Activated CD4-positive, alpha-beta T cell treated with anti-CD3 and anti-CD28 coated beads, Interleukin-2, Interleukin-4, amounts not matched to agents 100 ng/mL and 50 ng/mL, durations not matched to agents 16 hours and 8 hours (primary cell): ENCODE results near the gene ABHD12.
A peak's percentile ranks its signal among the peaks of the same experiment; 100 is the strongest.
"Not testable (repeated sequence)": the region's sequence is repeated elsewhere in the genome, so short reads cannot be mapped to it uniquely, and the experiment has no call there.

Experiments
- DNase-seq: peaks from one replicate; pipeline ENCODE4 v3.0.0-alpha.2; 2020; ENCODE audit warnings: low spot score

The ABHD12 gene

GRCh38 chr20:25390538-25391528 lies at the start of gene ABHD12:
TSS of gene ABHD12 (minus strand) at chr20:25390835. CDS start at chr20:25390703, 132 bp downstream.
- peak; percentile 96 for DNase-seq

- DNase-seq = no peak
These were observed 48.7 kb upstream of the ABHD12 start for GRCh38 chr20:25439328-25439727.

- DNase-seq = no peak
These were observed 46.5 kb upstream of the ABHD12 start for GRCh38 chr20:25437153-25437581.

- DNase-seq = no peak
These were observed 33.9 kb upstream of the ABHD12 start for GRCh38 chr20:25424536-25424935.

- no peak for DNase-seq
These were observed 31.4 kb upstream of the ABHD12 start for GRCh38 chr20:25422032-25422431.

GRCh38 chr20:25421102-25421501 lies 30.5 kb upstream of the ABHD12 start:
- DNase-seq = no peak

GRCh38 chr20:25418776-25419175 lies 28.1 kb upstream of the ABHD12 start:
- no peak for DNase-seq

GRCh38 chr20:25408890-25409289 lies 18.3 kb upstream of the ABHD12 start:
- no peak for DNase-seq

- DNase-seq = no peak
These were observed 17.5 kb upstream of the ABHD12 start for GRCh38 chr20:25408170-25408547.

- peak; percentile 94 for DNase-seq
These were observed 16.9 kb upstream of the ABHD12 start, which contains the start of gene GINS1 for GRCh38 chr20:25407311-25408169. TSS of gene GINS1 (plus strand) at chr20:25407673. CDS start at chr20:25407821, 148 bp downstream.

GRCh38 chr20:25402583-25402982 lies 11.9 kb upstream of the ABHD12 start:
- DNase-seq = no peak

- not testable (repeated sequence) for DNase-seq
These were observed 9.7 kb upstream of the ABHD12 start for GRCh38 chr20:25400291-25400732.

- peak; percentile 52 for DNase-seq
These were observed 8.4 kb upstream of the ABHD12 start for GRCh38 chr20:25399037-25399430.

- DNase-seq = no peak
These were observed 7.9 kb upstream of the ABHD12 start for GRCh38 chr20:25398376-25399036.

GRCh38 chr20:25397821-25398220 lies 7.2 kb upstream of the ABHD12 start:
- DNase-seq = no peak

- no peak for DNase-seq
These were observed 6.5 kb upstream of the ABHD12 start for GRCh38 chr20:25397096-25397495.

- DNase-seq = no peak
These were observed 4.4 kb upstream of the ABHD12 start for GRCh38 chr20:25394996-25395395.

GRCh38 chr20:25394276-25394675 lies 3.6 kb upstream of the ABHD12 start:
- DNase-seq = no peak

- no peak for DNase-seq
These were observed 637 bp downstream of the ABHD12 start for GRCh38 chr20:25389858-25390537.

GRCh38 chr20:25389401-25389857 lies 1.2 kb downstream of the ABHD12 start:
- DNase-seq = peak; percentile 9

GRCh38 chr20:25382704-25383370 lies 7.8 kb downstream of the ABHD12 start:
- no peak for DNase-seq
